Measurements from ENCODE around the gene RMRP. TPM values are rescaled to one million over a fixed set of nuclear protein-coding genes. Genes with fewer than 3 reads are reported as not detected.

RMRP gene
- total RNA-seq, 1 experiment from 2014 or later: 36,790 TPM

- no TSS peak for BruUV-seq (replicated peaks)
- Histone ChIP-seq H3K27ac (ENCODE audit: low read length) (no peak overlapping the region), H3K79me2 (ENCODE audit: low read length) (no peaks in the 10 kb centered on the region), H3K9me3 (ENCODE audit: low read length) (no peaks in the 10 kb centered on the region), H3F3A (ENCODE audit: low read length, unreplicated experiment) (no peaks in the 10 kb centered on the region), H3K9me2 (replicated peaks; ENCODE audit: low read length) (no peaks in the 10 kb centered on the region), H2AFZ (ENCODE audit: low read length) (no peak overlapping the region), H3K27me3 (ENCODE audit: low read length) (no peaks in the 10 kb centered on the region), H3K4me1 (ENCODE audit: insufficient read depth, low read length) (no peaks in the 10 kb centered on the region), H3K36me3 (ENCODE audit: low read depth, low read length) (no peaks in the 10 kb centered on the region), H3K9ac (ENCODE audit: low read length) (no peak overlapping the region), H3K4me2 (ENCODE audit: low read length) (no peak overlapping the region), H3K4me3 (ENCODE audit: low read length) (no peak overlapping the region), H4K20me1 (ENCODE audit: low read length) (no peaks in the 10 kb centered on the region)
- ATAC-seq: no peak
- no peak for DNase-seq
- ChIA-PET CTCF (no interaction called here), POLR2A (ENCODE audit: unreplicated experiment) (no interaction called here)
- TF ChIP-seq EZH2phosphoT487 (IDR thresholded peaks at IDR 0.05; ENCODE audit: borderline replicate concordance, low read length): no peak
- no peak for TF ChIP-seq EZH2 (IDR thresholded peaks at IDR 0.05; ENCODE audit: low read length, unreplicated experiment)
- TF ChIP-seq, protein P1, sequence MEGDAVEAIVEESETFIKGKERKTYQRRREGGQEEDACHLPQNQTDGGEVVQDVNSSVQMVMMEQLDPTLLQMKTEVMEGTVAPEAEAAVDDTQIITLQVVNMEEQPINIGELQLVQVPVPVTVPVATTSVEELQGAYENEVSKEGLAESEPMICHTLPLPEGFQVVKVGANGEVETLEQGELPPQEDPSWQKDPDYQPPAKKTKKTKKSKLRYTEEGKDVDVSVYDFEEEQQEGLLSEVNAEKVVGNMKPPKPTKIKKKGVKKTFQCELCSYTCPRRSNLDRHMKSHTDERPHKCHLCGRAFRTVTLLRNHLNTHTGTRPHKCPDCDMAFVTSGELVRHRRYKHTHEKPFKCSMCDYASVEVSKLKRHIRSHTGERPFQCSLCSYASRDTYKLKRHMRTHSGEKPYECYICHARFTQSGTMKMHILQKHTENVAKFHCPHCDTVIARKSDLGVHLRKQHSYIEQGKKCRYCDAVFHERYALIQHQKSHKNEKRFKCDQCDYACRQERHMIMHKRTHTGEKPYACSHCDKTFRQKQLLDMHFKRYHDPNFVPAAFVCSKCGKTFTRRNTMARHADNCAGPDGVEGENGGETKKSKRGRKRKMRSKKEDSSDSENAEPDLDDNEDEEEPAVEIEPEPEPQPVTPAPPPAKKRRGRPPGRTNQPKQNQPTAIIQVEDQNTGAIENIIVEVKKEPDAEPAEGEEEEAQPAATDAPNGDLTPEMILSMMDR (conservative IDR thresholded peaks at IDR 0.05; ENCODE audit: low read depth, low read length): no peak
- intact Hi-C loops (cut with micrococcal nuclease): no loop called here
These were observed 21.5 kb downstream of the RMRP start for GRCh38 chr9:35636135-35636876.

DNA sequence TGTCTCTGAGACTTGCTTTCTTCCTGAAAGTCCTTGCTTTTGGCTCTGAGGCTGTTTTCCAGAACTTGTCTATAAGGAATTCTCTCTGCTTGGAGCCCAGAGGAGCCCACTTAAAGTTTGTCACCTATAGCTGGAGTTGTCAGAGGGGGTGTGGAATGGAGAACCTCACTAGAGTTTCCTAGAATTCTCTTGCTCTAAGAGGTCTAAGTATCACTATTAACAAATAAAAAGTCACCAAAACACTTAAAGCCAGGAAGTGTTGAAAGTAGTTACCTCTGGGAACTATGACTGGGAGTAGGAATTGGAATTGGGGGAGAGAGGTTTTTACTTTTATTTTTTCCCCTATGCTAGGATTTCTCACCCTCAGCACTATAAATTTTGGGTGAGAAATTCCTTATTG is 22.1 kb downstream of the RMRP start:
- DNase-seq (no peak), ATAC-seq (no peak)
- H3F3A ChIP-seq (ENCODE audit: low read length, unreplicated experiment): no peaks in the 10 kb centered on the region
- H3K36me3 ChIP-seq (ENCODE audit: low read depth, low read length): no peaks in the 10 kb centered on the region
- CTCF ChIA-PET: no interaction called here
- BruUV-seq (replicated peaks): no TSS peak
- H3K4me1 ChIP-seq (ENCODE audit: insufficient read depth, low read length): no peaks in the 10 kb centered on the region
- no peaks in the 10 kb centered on the region for H4K20me1 ChIP-seq (ENCODE audit: low read length)
- POLR2A ChIA-PET (ENCODE audit: unreplicated experiment): no interaction called here
- H2AFZ ChIP-seq (ENCODE audit: low read length): no peak overlapping the region
- H3K9me2 ChIP-seq (replicated peaks; ENCODE audit: low read length): no peaks in the 10 kb centered on the region
- no peak overlapping the region for H3K9ac ChIP-seq (ENCODE audit: low read length)
- H3K79me2 ChIP-seq (ENCODE audit: low read length): no peaks in the 10 kb centered on the region
- no peak overlapping the region for H3K27ac ChIP-seq (ENCODE audit: low read length)
- no peak overlapping the region for H3K4me3 ChIP-seq (ENCODE audit: low read length)
- intact Hi-C loops (cut with micrococcal nuclease): no loop called here
- no peaks in the 10 kb centered on the region for H3K27me3 ChIP-seq (ENCODE audit: low read length)
- no peaks in the 10 kb centered on the region for H3K9me3 ChIP-seq (ENCODE audit: low read length)
- TF ChIP-seq EZH2 (IDR thresholded peaks at IDR 0.05; ENCODE audit: low read length, unreplicated experiment) (no peak), EZH2phosphoT487 (IDR thresholded peaks at IDR 0.05; ENCODE audit: borderline replicate concordance, low read length) (no peak)
- TF ChIP-seq, protein P1 (conservative IDR thresholded peaks at IDR 0.05; ENCODE audit: low read depth, low read length): no peak
- H3K4me2 ChIP-seq (ENCODE audit: low read length): no peak overlapping the region

DNA sequence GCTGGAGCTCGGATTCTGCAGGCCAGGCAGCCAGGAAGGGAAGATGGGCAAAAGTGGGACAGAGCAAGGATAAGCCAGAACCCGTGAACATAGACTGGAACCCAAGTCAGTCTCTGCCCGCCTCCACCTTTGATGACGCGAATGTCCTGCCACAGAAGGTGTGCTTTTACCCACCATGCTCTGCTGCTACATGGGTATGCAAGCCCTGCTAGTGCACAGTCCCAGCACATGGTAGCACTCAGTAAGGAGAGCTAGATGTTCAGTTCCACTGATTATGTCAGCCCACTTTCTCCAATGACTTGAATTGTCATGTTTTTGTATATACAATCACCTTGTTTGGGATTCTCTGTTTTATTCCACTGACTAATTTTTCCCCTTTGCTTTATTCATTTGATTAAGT is 28.2 kb downstream of the RMRP start:
- Histone ChIP-seq H3K79me2 (ENCODE audit: low read length) (no peaks in the 10 kb centered on the region), H3K4me1 (ENCODE audit: insufficient read depth, low read length) (no peaks in the 10 kb centered on the region), H3K27me3 (ENCODE audit: low read length) (no peaks in the 10 kb centered on the region), H3K27ac (ENCODE audit: low read length) (no peak overlapping the region), H3K9ac (ENCODE audit: low read length) (no peak overlapping the region), H3K9me2 (replicated peaks; ENCODE audit: low read length) (no peaks in the 10 kb centered on the region), H4K20me1 (ENCODE audit: low read length) (no peaks in the 10 kb centered on the region), H2AFZ (ENCODE audit: low read length) (no peak overlapping the region), H3K36me3 (ENCODE audit: low read depth, low read length) (no peaks in the 10 kb centered on the region), H3K4me3 (ENCODE audit: low read length) (no peak overlapping the region), H3F3A (ENCODE audit: low read length, unreplicated experiment) (no peaks in the 10 kb centered on the region), H3K9me3 (ENCODE audit: low read length) (no peaks in the 10 kb centered on the region), H3K4me2 (ENCODE audit: low read length) (no peak overlapping the region)
- TF ChIP-seq, protein P1 (conservative IDR thresholded peaks at IDR 0.05; ENCODE audit: low read depth, low read length): no peak
- TF ChIP-seq EZH2phosphoT487 (IDR thresholded peaks at IDR 0.05; ENCODE audit: borderline replicate concordance, low read length): no peak
- TF ChIP-seq EZH2 (IDR thresholded peaks at IDR 0.05; ENCODE audit: low read length, unreplicated experiment): no peak
- DNase-seq (no peak), ATAC-seq (no peak)
- no TSS peak for BruUV-seq (replicated peaks)
- CTCF ChIA-PET: interaction anchor here (0.5 kb wide), 1 partner anchor 16 kb away, joined by 3 read pairs; no protein-coding TSS in a partner anchor
- POLR2A ChIA-PET (ENCODE audit: unreplicated experiment): no interaction called here
- intact Hi-C loops (cut with micrococcal nuclease): no loop called here
